GM12873 (cell line): ENCODE measurements around the gene PKD1L1.

Source experiments
- CTCF ChIP-seq: IDR thresholded peaks from 2 replicates; pipeline ENCODE4 v1.5.1; 2012; ENCODE audit warnings: low read depth, mild to moderate bottlenecking, moderate library complexity, low read length, control low read depth; ENCODE audit not compliant: insufficient read depth; ENCODE audit errors: missing control alignments

Gene PKD1L1

GRCh38 chr7:47907981-47908616, 40.2 kb downstream of the PKD1L1 start:
- TF ChIP-seq CTCF: no peak

- no peak for TF ChIP-seq CTCF
Measured at GRCh38 chr7:47906883-47907282, 41.4 kb downstream of the PKD1L1 start.

GRCh38 chr7:47905076-47905920, 43.0 kb downstream of the PKD1L1 start:
- no peak for TF ChIP-seq CTCF

GRCh38 chr7:47902013-47902412, 46.3 kb downstream of the PKD1L1 start:
- TF ChIP-seq CTCF: no peak

- TF ChIP-seq CTCF: no peak
Measured at GRCh38 chr7:47901542-47901941, 46.7 kb downstream of the PKD1L1 start.

GRCh38 chr7:47897831-47898230, 50.4 kb downstream of the PKD1L1 start:
- no peak for TF ChIP-seq CTCF

GRCh38 chr7:47896809-47897423, 51.4 kb downstream of the PKD1L1 start:
- TF ChIP-seq CTCF: no peak
